Measurements from ENCODE around the gene ACVR1B.
A peak's percentile ranks its signal among the peaks of the same experiment; 100 is the strongest.

Gene ACVR1B

GRCh38 chr12:51917041-51917590, 34.4 kb upstream of the ACVR1B start:
- H3K4me2 ChIP-seq, result no peak overlapping the region
- H3K27ac ChIP-seq, result no peak overlapping the region
- TF ChIP-seq Cebpa-rat (IDR thresholded peaks at IDR 0.05), result no peak
- H3K36me3 ChIP-seq, result no peaks in the 10 kb centered on the region
- peaks cover 8% of the 10 kb centered on the region for H3K4me1 ChIP-seq
- H3K9me3 ChIP-seq, result no peaks in the 10 kb centered on the region
- no peaks in the 10 kb centered on the region for H4K20me1 ChIP-seq
- H3K9ac ChIP-seq, result no peak overlapping the region
- H3K27me3 ChIP-seq, result no peaks in the 10 kb centered on the region
- no peak overlapping the region for H3K4me3 ChIP-seq

- peaks cover 8% of the 10 kb centered on the region for H3K4me1 ChIP-seq
- no peak for TF ChIP-seq Cebpa-rat (IDR thresholded peaks at IDR 0.05)
- H3K4me2 ChIP-seq, result no peak overlapping the region
- no peaks in the 10 kb centered on the region for H3K27me3 ChIP-seq
- H3K36me3 ChIP-seq, result no peaks in the 10 kb centered on the region
- H4K20me1 ChIP-seq, result no peaks in the 10 kb centered on the region
- H3K9me3 ChIP-seq, result no peaks in the 10 kb centered on the region
- no peak overlapping the region for H3K27ac ChIP-seq
- no peak overlapping the region for H3K9ac ChIP-seq
- H3K4me3 ChIP-seq, result no peak overlapping the region
Observed at GRCh38 chr12:51917746-51918453, 33.6 kb upstream of the ACVR1B start.

GRCh38 chr12:51920046-51920445, 31.5 kb upstream of the ACVR1B start:
- TF ChIP-seq Cebpa-rat (IDR thresholded peaks at IDR 0.05), result no peak
- no peaks in the 10 kb centered on the region for H3K36me3 ChIP-seq
- H3K4me3 ChIP-seq, result no peak overlapping the region
- H3K9me3 ChIP-seq, result no peaks in the 10 kb centered on the region
- no peak overlapping the region for H3K27ac ChIP-seq
- no peaks in the 10 kb centered on the region for H4K20me1 ChIP-seq
- H3K4me2 ChIP-seq, result no peak overlapping the region
- H3K27me3 ChIP-seq, result no peaks in the 10 kb centered on the region
- H3K9ac ChIP-seq, result no peak overlapping the region
- H3K4me1 ChIP-seq, result peaks cover 30% of the 10 kb centered on the region

GRCh38 chr12:51921017-51921725, 30.3 kb upstream of the ACVR1B start:
- H3K36me3 ChIP-seq, result no peaks in the 10 kb centered on the region
- no peak overlapping the region for H3K27ac ChIP-seq
- H3K9me3 ChIP-seq, result no peaks in the 10 kb centered on the region
- H3K9ac ChIP-seq, result no peak overlapping the region
- H4K20me1 ChIP-seq, result no peaks in the 10 kb centered on the region
- peaks cover 41% of the 10 kb centered on the region for H3K4me1 ChIP-seq
- no peak overlapping the region for H3K4me2 ChIP-seq
- no peak overlapping the region for H3K4me3 ChIP-seq
- no peak for TF ChIP-seq Cebpa-rat (IDR thresholded peaks at IDR 0.05)
- H3K27me3 ChIP-seq, result no peaks in the 10 kb centered on the region

GRCh38 chr12:51922146-51922545, 29.4 kb upstream of the ACVR1B start:
- H3K27me3 ChIP-seq, result no peaks in the 10 kb centered on the region
- H3K4me3 ChIP-seq, result no peak overlapping the region
- H3K4me1 ChIP-seq, result peaks cover 43% of the 10 kb centered on the region
- peak overlapping the region; percentile 65; the same call in 1 of the 2 replicates for H3K27ac ChIP-seq
- no peak for TF ChIP-seq Cebpa-rat (IDR thresholded peaks at IDR 0.05)
- no peak overlapping the region for H3K9ac ChIP-seq
- peak overlapping the region; percentile 66; the same call in 1 of the 2 replicates for H3K4me2 ChIP-seq
- no peaks in the 10 kb centered on the region for H4K20me1 ChIP-seq
- H3K36me3 ChIP-seq, result no peaks in the 10 kb centered on the region
- no peaks in the 10 kb centered on the region for H3K9me3 ChIP-seq

- peaks cover 43% of the 10 kb centered on the region for H3K4me1 ChIP-seq
- H3K27ac ChIP-seq, result peak overlapping the region; percentile 65
- H3K9me3 ChIP-seq, result no peaks in the 10 kb centered on the region
- H4K20me1 ChIP-seq, result no peaks in the 10 kb centered on the region
- no peak overlapping the region for H3K9ac ChIP-seq
- peak overlapping the region; percentile 66 for H3K4me2 ChIP-seq
- no peaks in the 10 kb centered on the region for H3K36me3 ChIP-seq
- no peak overlapping the region for H3K4me3 ChIP-seq
- H3K27me3 ChIP-seq, result no peaks in the 10 kb centered on the region
- peak; percentile 33; the same call in 1 of the 2 replicates for TF ChIP-seq Cebpa-rat (IDR thresholded peaks at IDR 0.05)
Observed at GRCh38 chr12:51922762-51923505, 28.6 kb upstream of the ACVR1B start.

GRCh38 chr12:51923506-51924365, 27.8 kb upstream of the ACVR1B start:
- Histone ChIP-seq H3K4me1 (peaks cover 43% of the 10 kb centered on the region), H3K9me3 (no peaks in the 10 kb centered on the region), H3K36me3 (no peaks in the 10 kb centered on the region), H3K4me3 (no peak overlapping the region), H3K27me3 (no peaks in the 10 kb centered on the region), H3K27ac (0 out of 2 replicates have a peak overlapping the region, but pooled peaks have one; percentile 65), H3K4me2 (peak overlapping the region; percentile 66), H4K20me1 (no peaks in the 10 kb centered on the region), H3K9ac (no peak overlapping the region)
- no peak for TF ChIP-seq Cebpa-rat (IDR thresholded peaks at IDR 0.05)

- no peaks in the 10 kb centered on the region for H3K9me3 ChIP-seq
- H3K4me1 ChIP-seq, result peaks cover 43% of the 10 kb centered on the region
- no peak overlapping the region for H3K9ac ChIP-seq
- no peaks in the 10 kb centered on the region for H4K20me1 ChIP-seq
- TF ChIP-seq Cebpa-rat (IDR thresholded peaks at IDR 0.05), result no peak
- peak overlapping the region; percentile 21 for H3K4me2 ChIP-seq
- no peak overlapping the region for H3K4me3 ChIP-seq
- no peaks in the 10 kb centered on the region for H3K27me3 ChIP-seq
- H3K36me3 ChIP-seq, result no peaks in the 10 kb centered on the region
- H3K27ac ChIP-seq, result no peak overlapping the region
Observed at GRCh38 chr12:51924551-51925319, 26.8 kb upstream of the ACVR1B start.
